22Rv1 (cell line): ENCODE data around the gene PILRB.

Source experiments
- ZFX ChIP-seq: fragments of 450-650 bp; IDR thresholded peaks from 2 replicates; pipeline ENCODE4 v1.6.1; 2017; ENCODE audit warnings: antibody characterized with exemption, borderline replicate concordance
- TF ChIP-seq, protein P1 (sequence below): fragments of 450-650 bp; IDR thresholded peaks from 2 replicates; pipeline ENCODE4 v1.5.1; 2017; ENCODE audit warnings: mild to moderate bottlenecking

- TF ChIP-seq, protein P1, sequence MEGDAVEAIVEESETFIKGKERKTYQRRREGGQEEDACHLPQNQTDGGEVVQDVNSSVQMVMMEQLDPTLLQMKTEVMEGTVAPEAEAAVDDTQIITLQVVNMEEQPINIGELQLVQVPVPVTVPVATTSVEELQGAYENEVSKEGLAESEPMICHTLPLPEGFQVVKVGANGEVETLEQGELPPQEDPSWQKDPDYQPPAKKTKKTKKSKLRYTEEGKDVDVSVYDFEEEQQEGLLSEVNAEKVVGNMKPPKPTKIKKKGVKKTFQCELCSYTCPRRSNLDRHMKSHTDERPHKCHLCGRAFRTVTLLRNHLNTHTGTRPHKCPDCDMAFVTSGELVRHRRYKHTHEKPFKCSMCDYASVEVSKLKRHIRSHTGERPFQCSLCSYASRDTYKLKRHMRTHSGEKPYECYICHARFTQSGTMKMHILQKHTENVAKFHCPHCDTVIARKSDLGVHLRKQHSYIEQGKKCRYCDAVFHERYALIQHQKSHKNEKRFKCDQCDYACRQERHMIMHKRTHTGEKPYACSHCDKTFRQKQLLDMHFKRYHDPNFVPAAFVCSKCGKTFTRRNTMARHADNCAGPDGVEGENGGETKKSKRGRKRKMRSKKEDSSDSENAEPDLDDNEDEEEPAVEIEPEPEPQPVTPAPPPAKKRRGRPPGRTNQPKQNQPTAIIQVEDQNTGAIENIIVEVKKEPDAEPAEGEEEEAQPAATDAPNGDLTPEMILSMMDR = no peak
- TF ChIP-seq ZFX = no peak
Measured at GRCh38 chr7:100401811-100402210, 43.9 kb downstream of the PILRB start.
